KG1 (cell line): ENCODE results near the gene BMPR1B.

Experiments used
- DNase-seq: peaks from one replicate; lab custom pipeline; 2025; lab: John Stamatoyannopoulos, UW

The BMPR1B gene

GRCh38 chr4:95038791-95039190 lies 281.0 kb downstream of the BMPR1B start:
- no peak for DNase-seq

GRCh38 chr4:95044324-95044837 lies 286.6 kb downstream of the BMPR1B start:
- DNase-seq: no peak

- DNase-seq: no peak
Measured at GRCh38 chr4:95045429-95045828, 287.7 kb downstream of the BMPR1B start.

GRCh38 chr4:95048296-95048695 lies 290.5 kb downstream of the BMPR1B start:
- no peak for DNase-seq

GRCh38 chr4:95049551-95050233 lies 291.9 kb downstream of the BMPR1B start:
- no peak for DNase-seq

- DNase-seq: no peak
Measured at GRCh38 chr4:95050980-95051701, 293.4 kb downstream of the BMPR1B start.

GRCh38 chr4:95051702-95052020 lies 293.9 kb downstream of the BMPR1B start:
- no peak for DNase-seq

GRCh38 chr4:95058991-95059390 lies 301.2 kb downstream of the BMPR1B start:
- DNase-seq: no peak

- DNase-seq: no peak
Measured at GRCh38 chr4:95059663-95060062, 301.9 kb downstream of the BMPR1B start.

- DNase-seq: no peak
Measured at GRCh38 chr4:95061220-95061619, 303.5 kb downstream of the BMPR1B start.

GRCh38 chr4:95061801-95062200 lies 304.0 kb downstream of the BMPR1B start:
- peak; percentile 14 for DNase-seq

GRCh38 chr4:95066050-95066449 lies 308.3 kb downstream of the BMPR1B start:
- no peak for DNase-seq

GRCh38 chr4:95068401-95068800 lies 310.6 kb downstream of the BMPR1B start:
- DNase-seq: no peak

- no peak for DNase-seq
Measured at GRCh38 chr4:95068818-95069478, 311.2 kb downstream of the BMPR1B start.

GRCh38 chr4:95071851-95072250 lies 314.1 kb downstream of the BMPR1B start:
- no peak for DNase-seq

- DNase-seq: no peak
Measured at GRCh38 chr4:95073646-95074045, 315.9 kb downstream of the BMPR1B start.

GRCh38 chr4:95077864-95078263 lies 320.1 kb downstream of the BMPR1B start:
- no peak for DNase-seq

- DNase-seq: no peak
Measured at GRCh38 chr4:95080969-95081368, 323.2 kb downstream of the BMPR1B start.

- no peak for DNase-seq
Measured at GRCh38 chr4:95084584-95084983, 326.8 kb downstream of the BMPR1B start.

- no peak for DNase-seq
Measured at GRCh38 chr4:95085124-95085833, 327.5 kb downstream of the BMPR1B start.

- no peak for DNase-seq
Measured at GRCh38 chr4:95086551-95086950, 328.8 kb downstream of the BMPR1B start.

GRCh38 chr4:95087657-95088455 lies 330.1 kb downstream of the BMPR1B start:
- no peak for DNase-seq
